KG1 (cell line): ENCODE data around the gene ZNF585A.
"Not testable (repeated sequence)": the region's sequence is repeated elsewhere in the genome, so short reads cannot be mapped to it uniquely, and the experiment has no call there.

Source experiments
- DNase-seq: peaks from one replicate; lab custom pipeline; 2025; lab: John Stamatoyannopoulos, UW

The ZNF585A gene

DNA sequence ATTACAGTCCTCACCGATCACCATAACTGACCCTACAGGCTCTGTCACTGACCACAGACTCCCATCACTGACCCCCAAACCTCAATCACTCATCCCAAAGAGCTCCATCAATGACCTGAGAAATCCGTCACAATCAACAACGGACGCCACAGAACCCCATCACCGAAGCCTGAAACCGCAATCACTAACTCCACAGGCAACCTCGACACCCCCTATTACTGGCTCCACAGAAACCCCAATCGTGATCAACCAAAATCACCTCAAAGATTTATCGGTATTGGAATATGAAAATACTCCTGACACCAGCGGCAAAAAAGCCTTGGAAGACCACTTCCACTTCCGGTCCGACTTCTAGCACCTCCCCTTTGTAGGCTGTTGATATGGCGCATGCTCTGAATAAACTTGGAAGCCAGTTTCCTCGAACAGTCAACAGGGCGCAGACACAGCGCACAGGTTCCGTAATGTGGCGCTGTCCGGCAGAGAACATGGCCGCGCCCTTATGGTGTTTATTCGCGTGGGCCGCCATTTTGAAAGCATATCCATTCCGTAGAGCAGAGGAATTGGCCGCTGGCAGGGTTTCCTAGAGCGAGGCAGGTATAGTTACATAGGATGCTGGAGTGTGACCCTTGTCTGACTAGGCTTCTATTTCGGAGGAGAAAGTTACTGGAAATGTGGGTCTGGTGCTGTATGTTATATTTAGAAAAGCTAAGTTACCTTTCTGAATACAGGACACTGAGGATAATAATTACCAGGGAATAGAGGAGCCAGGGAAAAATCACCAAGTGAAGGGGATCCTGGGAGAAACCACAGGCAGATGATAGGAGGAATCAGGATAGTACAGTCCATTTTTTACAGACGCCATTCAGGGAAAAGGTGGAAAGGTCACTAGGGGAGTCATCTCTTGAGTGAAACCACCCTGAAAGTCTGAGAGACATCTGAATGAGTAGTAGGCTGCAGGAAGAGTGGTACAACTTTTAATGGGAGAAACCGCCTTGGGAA is at the start of gene ZNF585A:
TSS of gene ZNF585A (minus strand) at position 328 of the 999 bp plus-strand sequence. CDS start 2,785 bp downstream, outside the sequence.
- peak; percentile 79 for DNase-seq

DNA sequence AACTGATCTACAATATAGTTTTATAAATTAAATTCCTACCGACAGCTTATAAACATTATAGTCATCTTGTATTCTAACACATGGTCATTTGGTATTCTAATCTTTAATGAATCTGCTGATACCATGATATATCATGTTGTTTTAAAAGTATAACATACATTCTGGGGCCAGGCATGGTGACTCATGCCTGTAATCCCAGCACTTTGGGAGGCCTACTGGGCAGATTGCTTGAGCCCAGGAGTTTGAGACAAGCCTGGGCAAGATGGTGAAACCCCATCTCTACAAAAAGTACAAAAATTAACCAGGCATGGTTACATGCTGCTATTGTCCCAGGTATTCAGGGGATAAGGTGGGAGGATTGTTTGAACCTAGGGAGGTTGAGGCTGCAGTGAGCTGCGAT is 48.6 kb upstream of the ZNF585A start:
- DNase-seq = no peak

DNA sequence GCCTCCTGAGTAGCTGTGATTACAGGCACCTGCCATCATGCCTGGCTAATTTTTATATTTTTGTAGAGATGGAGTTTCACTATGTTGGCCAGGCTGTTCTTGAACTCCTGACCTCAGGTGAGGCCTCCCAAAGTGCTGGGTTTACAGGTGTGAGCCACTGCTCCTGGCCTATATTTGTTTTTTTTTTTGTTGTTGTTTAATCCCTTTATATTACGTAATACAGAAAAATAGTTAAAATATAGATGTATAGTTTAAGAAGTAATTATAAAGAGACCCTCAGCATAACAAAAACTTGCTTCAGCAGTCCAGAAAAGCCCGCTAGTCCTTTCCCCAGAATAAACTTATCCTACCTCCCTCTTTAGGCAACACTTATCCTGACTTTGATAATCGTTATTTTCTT is 47.9 kb upstream of the ZNF585A start:
- no peak for DNase-seq

DNA sequence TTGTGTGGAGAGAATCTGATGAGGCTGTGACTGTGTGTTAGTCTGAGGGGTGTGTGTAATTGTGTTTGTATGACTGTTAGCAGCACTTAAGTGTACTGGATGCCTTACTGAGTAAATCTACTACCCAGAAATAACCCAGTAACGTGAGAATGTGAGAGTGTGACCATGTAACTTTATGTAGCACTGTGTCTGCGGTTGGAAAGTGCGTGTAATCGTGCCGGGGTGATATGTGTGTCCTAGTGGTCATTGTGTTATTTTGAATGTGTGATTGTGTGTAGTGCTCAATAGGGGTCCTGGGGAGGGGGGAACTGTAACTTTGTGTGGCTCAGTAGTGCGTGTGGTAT is 46.1 kb upstream of the ZNF585A start:
- DNase-seq = no peak

DNA sequence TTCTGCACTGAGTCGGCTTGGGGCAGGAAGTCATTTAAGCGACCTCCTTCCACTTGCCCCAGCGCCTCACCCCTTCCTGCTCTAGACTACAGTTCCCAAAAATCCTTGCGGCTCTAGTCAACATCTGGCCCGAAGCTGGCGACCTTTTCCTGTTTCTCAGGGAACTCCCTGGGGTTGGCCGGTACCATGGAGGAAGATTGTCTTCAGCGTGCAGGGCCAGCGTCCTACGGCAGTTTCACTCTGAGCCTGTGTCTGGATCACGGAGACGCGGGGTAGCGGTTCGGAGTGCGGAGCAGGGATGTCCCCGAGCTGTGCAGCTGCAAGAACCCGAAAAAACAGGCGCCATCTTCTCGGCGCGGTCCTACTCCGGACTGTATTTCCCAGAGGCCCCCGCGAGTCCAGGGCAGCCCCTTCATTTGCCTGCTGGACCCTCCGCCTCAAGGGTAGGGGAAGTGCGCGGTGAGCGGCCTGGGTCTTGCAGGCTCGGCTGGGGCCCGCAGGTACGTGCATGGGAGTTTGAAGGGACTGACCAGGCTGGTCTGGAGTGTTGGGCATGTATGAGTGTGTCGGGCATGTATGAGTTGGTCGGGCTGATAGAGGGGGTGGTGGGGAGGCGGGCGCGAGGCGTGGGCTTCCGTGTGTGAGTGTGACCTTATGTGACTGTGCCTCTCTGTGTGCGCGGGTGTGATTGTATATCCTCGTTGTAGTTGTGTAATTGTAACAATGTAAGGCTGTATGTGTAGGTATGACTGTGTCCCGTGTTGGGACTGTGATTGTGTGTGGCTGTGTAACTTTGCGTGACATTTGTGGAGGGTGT is 45.5 kb upstream of the ZNF585A start, which contains the start of gene ZNF383:
TSS of gene ZNF383 (plus strand) at position 440 of the 817 bp plus-strand sequence. CDS start 12,240 bp downstream, outside the sequence.
- peak; percentile 92 for DNase-seq

DNA sequence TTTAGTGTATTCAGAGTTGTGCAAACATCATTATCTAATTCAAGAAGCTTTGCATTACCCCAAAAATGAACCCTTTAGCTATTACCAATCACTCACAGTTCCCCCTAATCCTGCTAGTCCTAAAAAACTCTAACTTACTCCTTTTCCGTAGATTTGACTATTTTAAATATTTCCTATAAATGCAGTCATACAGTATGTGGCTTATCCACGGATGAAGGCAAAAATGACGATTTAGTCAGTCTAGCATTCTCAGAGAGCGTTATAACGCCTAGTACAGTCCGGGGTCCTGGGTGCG is 44.9 kb upstream of the ZNF585A start:
- DNase-seq = no peak

DNA sequence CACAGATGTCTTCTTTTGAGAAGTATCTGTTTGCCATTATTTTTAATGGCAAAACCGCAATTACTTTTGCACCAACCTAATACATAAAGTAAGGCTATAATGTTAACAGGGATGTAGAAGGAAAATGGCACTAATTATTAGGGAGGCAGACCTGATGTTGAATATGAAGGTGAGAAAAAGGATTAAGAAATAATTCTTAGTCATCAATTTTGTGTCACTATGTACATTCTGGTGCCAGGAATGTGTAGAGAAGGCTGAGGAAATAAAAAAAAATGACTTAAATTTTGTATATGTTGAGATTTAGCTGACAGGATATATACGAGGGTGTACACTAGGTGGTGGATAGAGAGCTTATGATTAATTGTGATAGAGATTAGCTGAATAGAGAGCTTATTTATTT is 25.3 kb upstream of the ZNF585A start:
- no peak for DNase-seq

DNA sequence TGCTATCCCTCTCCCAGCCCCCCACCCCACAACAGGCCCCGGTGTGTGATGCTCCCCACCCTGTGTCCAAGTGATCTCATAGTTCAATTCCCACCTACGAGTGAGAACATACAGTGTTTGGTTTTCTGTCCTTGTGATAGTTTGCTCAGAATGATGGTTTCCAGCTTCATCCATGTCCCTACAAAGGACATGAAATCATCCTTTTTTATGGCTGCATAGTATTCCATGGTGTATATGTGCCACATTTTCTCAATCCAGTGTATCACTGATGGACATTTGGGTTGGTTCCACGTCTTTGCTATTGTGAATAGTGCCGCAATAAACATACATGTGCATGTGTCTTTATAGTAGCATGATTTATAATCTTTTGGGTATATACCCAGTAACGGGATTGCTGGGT is 24.6 kb upstream of the ZNF585A start:
- DNase-seq = not testable (repeated sequence)

DNA sequence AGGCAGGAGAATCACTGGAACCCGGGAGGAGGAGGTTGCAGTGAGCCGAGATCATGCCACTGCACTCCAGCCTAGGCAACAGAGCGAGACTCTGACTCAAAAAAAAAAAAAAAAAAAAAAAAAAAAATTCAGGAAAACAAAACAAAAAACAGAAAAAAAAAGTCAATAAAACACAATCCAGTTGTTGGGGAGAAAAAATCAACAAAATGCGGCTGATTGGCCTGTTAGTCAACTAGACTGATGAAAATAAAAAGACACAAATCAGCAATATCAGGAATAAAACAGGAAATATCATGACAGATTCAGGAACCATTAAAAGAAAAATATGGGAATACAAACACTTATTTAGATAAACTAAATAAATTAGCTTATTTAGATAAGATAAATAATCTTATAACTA is 22.8 kb upstream of the ZNF585A start:
- DNase-seq = not testable (repeated sequence)

DNA sequence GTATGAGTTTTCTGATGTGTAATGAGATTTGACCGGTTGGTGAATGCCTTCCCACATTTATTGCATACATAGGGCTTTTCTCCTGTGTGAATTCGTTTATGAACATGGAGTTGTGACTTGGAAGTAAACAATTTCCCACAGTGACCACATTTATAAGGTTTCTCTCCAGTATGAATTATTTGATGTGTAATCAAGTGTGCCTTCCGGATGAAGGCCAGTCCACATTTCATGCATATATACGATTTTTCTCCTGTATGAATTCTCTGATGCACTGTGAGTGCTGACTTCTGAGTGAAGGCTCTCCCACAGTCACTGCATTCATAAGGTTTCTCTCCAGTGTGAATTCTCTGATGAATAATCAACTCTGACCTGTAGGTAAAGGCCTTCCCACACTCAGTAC is 13.6 kb upstream of the ZNF585A start:
- DNase-seq = not testable (repeated sequence)

DNA sequence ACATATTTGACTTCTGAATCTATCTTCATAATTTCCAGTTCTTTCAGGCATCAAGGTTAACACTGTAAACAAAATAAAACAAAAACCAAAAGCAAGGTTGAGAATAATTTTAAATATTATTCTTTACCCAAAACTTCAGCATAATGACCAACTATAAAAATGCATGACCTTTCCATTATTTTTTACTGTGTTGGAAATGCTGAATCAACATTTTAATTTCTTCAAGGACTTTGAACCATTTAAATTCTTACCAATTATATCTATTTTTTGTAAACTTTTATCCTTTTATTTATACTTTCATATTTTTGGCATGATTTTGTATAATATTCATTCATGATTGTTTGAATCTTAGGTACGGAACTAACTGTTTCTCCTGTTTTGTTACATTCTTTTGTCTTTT is 6.9 kb downstream of the ZNF585A start:
- no peak for DNase-seq

DNA sequence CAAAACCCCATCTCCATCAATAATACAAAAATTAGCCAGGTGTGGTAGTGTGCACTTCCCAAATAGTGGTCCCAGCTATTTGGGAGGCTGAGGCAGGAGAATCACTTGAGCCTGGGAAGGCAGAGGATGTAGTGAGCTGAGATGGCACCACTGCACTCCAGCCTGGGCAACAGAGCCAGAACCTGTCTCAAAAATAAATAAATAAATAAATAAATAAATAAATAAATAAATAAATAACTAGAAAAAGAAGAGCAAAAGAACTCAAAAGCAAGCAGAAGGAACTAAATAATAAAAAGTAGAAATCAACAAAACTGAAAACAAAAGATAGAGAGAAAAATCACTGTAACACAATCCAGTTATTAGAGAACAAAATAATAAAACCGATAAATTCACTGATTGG is 12.3 kb downstream of the ZNF585A start:
- no peak for DNase-seq

DNA sequence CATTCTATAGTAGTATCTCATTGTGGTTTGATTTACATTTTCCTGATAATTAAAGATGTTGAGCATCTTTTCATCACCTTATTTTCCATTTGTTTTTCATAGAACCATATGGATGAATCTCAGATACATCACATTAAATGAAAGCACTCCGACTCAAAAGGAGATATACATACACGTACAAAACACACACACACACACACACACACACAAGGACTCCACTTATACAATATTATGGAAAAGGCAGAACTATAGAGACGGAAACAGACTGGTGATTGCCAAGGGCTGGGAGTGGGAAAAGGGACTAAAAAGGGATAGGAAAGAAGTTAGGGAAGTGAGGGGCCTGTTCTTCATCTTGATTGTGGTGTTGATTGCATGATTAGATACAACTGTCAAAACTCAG is 24.3 kb downstream of the ZNF585A start:
- no peak for DNase-seq

DNA sequence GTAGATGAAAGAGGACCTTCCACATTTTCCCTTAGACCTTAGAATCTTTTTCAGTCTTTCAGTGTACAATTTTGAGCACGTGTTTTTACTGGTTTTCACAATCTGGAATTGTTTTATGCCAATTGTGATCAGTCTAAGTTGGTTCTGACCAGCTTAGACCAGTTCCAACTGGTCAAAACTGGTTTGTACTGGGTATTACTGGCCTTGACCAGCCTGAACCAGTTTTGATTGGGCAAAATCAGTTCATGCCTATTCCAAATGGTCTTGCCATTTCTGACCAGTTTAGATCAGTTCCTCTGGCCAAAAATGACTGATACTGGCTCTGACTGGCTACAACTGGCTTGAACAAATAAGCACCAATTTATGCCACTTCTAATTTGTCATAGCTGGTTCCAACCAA is 36.4 kb downstream of the ZNF585A start:
- no peak for DNase-seq

DNA sequence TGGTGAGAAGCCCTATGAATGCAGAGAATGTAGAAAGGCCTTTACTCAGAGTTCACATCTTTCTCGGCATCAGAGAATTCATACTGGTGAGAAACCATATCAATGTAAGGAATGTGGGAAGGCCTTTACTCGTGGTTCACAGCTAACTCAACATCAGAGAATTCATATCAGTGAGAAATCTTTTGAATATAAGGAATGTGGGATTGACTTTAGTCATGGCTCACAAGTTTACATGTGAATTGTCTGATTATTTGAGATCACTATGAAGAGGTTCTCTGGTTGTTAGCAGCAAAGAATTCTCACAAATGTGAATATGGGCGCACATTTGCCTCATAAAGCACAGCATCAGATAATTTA is 43.7 kb downstream of the ZNF585A start:
- DNase-seq = no peak

DNA sequence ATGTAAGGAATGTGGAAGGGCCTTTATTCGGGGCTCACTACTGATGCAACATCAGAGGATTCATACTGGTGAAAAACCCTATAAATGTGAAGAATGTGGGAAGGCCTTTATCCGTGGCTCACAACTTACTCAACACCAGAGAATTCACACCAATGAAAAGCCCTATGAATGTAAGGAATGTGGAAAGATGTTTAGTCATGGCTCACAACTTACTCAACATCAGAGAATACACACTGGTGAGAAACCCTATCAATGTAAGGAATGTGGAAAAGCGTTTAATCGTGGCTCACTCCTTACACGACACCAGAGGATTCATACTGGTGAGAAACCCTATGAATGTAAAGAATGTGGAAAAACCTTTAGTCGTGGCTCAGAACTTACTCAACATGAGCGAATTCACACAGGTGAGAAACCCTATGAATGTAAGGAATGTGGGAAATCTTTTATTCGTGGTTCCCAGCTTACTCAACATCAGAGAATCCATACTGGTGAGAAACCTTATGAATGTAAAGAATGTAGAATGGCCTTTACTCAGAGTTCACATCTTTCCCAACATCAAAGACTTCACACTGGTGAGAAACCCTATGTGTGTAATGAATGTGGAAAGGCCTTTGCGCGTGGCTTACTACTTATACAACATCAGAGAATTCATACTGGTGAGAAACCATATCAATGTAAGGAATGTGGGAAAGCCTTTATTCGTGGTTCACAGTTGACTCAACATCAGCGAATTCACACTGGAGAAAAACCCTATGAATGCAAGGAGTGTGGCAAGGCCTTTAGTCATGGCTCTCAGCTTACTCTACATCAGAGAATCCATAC is 44.3 kb downstream of the ZNF585A start:
- DNase-seq = no peak

DNA sequence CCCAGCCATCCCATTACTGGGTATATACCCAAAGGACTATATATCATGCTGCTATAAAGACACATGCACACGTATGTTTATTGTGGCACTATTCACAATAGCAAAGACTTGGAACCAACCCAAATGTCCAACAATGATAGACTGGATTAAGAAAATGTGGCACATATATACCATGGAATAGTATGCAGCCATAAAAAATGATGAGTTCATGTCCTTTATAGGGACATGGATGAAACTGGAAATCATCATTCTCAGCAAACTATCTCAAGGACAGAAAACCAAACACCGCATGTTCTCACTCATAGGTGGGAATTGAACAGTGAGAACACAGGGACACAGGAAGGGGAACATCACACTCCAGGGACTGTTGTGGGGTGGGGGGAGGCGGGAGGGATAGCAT is 50.4 kb downstream of the ZNF585A start:
- not testable (repeated sequence) for DNase-seq

DNA sequence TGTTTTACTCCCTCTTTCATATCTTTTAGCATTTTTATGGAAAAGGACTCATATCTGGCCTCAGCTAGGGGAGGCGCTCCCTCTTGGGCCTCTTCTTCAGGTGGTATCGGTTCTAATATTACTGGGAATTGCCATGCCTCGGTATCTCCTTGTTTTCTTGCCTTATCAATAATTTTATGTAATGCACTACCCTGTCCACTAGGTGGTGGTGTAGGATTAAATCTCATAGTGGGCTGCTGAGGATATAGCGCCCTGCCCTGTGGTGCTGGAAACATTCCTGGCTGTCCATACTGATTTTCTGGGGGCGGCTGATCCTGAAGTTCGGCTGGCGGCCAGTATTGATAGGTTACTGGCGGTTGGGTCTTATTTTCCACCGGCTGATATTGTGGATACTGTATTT is 58.5 kb downstream of the ZNF585A start:
- DNase-seq = no peak

DNA sequence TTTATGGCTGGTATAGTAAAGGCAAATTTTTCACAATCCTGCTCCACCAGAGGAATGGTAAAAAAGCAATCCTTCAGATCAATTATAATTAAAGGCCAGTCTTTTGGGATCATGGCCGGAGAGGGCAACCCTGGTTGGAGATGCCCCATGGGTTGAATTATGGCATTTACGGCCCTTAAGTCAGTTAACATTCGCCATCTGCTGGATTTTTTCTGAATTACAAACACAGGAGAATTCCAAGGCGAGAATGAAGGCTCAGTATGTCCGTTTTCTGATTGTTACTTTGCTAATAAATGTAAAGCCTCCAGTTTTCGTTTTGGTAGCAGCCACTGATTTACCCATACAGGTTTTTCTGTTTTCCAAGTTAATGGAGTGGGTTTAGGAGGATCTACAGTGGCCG is 60.7 kb downstream of the ZNF585A start:
- DNase-seq = not testable (repeated sequence)

DNA sequence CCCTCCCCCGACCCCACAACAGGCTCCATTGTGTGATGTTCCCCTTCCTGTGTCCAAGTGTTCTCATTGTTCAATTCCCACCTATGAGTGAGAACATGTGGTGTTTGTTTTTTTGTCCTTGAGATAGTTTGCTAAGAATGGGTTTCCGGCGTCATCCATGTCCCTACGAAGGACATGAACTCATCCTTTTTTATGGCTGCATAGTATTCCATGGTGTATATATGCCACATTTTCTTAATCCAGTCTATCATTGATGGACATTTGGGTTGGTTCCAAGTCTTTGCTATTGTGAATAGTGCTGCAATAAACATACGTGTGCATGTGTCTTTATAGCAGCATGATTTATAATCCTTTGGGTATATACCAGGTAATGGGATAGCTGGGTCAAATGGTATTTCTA is 68.4 kb downstream of the ZNF585A start:
- not testable (repeated sequence) for DNase-seq

DNA sequence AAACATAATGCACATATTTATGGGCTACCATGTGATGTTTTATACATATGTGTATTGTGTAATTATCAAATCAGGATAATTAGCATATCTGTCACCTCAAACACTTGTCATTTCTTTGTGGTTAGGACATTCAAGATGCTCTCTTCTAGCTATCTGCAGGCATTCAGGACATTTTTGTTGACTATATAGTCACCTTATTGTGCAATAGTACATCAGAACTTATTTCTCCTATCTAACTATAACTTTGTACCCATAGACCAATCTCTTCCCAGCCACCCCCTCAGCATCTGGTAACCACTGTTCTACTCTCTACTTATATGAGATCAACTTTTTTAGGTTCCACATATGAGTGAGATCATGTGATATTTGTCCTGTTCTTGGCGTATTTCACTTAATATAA is 73.9 kb downstream of the ZNF585A start:
- DNase-seq = no peak

DNA sequence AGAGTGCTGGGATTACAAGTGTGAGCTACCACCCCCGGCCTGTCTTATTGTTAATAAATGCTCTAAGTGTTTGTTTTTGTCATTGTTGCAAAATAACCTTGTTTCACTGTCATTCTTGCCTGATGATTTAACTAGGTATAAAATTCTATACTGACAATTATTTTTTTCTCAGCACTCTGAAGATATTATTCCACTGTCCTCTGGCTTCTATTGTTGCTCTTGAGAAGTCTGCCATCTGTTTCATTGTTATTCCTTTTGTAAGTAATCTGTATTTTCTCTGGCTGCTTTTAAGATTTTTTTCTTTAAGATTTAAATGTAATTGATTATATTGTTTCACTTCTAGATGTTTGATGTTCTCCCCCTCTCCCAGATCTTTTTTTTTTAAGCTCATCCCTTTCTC is 76.6 kb downstream of the ZNF585A start:
- no peak for DNase-seq
